Fibroblast of villous mesenchyme (primary cell): Measurements from ENCODE around the gene PLEKHA7. TPM values are rescaled to one million over a fixed set of nuclear protein-coding genes. Genes with fewer than 3 reads are reported as not detected.

Experiments
- DNase-seq: peaks from one replicate; pipeline ENCODE4 v3.0.0-alpha.2; 2010; ENCODE audit warnings: low read depth
- H3K4me3 ChIP-seq: 2 replicates; pipeline ENCODE4 v1.5.1; 2011; ENCODE audit warnings: low read depth, mild to moderate bottlenecking, low read length
- CTCF ChIP-seq: IDR thresholded peaks from 2 replicates; pipeline ENCODE4 v1.5.1; 2012; ENCODE audit warnings: low read depth, mild to moderate bottlenecking, low read length; ENCODE audit not compliant: insufficient read depth
- total RNA-seq: library from RNA; depleted of rRNA; stranded (reverse); fragments of >200 nt; gene quantifications from 2 replicates; pipeline ENCODE4 v1.2.3, GENCODE V29; 2012

PLEKHA7 gene
- total RNA-seq, 1 donor, result 0.86 TPM

GRCh38 chr11:16881074-16881709, 133.0 kb downstream of the PLEKHA7 start:
- TF ChIP-seq CTCF, result peak; percentile 39
- no peak for DNase-seq
- no peak overlapping the region for H3K4me3 ChIP-seq

- H3K4me3 ChIP-seq, result no peak overlapping the region
- DNase-seq, result no peak
- no peak for TF ChIP-seq CTCF
Observed at GRCh38 chr11:16880184-16880801, 133.9 kb downstream of the PLEKHA7 start.

GRCh38 chr11:16879690-16880089, 134.5 kb downstream of the PLEKHA7 start:
- DNase-seq, result no peak
- TF ChIP-seq CTCF, result no peak
- H3K4me3 ChIP-seq, result no peak overlapping the region

- DNase-seq, result peak; percentile 29
- TF ChIP-seq CTCF, result no peak
- no peak overlapping the region for H3K4me3 ChIP-seq
Observed at GRCh38 chr11:16876837-16877236, 137.4 kb downstream of the PLEKHA7 start.

- no peak for DNase-seq
- TF ChIP-seq CTCF, result no peak
- H3K4me3 ChIP-seq, result no peak overlapping the region
Observed at GRCh38 chr11:16876053-16876752, 138.0 kb downstream of the PLEKHA7 start.

- DNase-seq, result no peak
- H3K4me3 ChIP-seq, result no peak overlapping the region
- no peak for TF ChIP-seq CTCF
Observed at GRCh38 chr11:16874275-16874975, 139.8 kb downstream of the PLEKHA7 start.
